SH-SY5Y (cell line): ENCODE data around the gene NCBP2.

ENCODE experiments used
- GATA2 ChIP-seq: IDR thresholded peaks from 2 replicates; pipeline ENCODE4 v1.6.1; 2011; ENCODE audit warnings: mild to moderate bottlenecking, low read depth, low read length
- GATA3 ChIP-seq: IDR thresholded peaks from 2 replicates; pipeline ENCODE4 v1.6.1; 2011; ENCODE audit warnings: low read depth, mild to moderate bottlenecking, low read length, moderate library complexity

Gene NCBP2

DNA sequence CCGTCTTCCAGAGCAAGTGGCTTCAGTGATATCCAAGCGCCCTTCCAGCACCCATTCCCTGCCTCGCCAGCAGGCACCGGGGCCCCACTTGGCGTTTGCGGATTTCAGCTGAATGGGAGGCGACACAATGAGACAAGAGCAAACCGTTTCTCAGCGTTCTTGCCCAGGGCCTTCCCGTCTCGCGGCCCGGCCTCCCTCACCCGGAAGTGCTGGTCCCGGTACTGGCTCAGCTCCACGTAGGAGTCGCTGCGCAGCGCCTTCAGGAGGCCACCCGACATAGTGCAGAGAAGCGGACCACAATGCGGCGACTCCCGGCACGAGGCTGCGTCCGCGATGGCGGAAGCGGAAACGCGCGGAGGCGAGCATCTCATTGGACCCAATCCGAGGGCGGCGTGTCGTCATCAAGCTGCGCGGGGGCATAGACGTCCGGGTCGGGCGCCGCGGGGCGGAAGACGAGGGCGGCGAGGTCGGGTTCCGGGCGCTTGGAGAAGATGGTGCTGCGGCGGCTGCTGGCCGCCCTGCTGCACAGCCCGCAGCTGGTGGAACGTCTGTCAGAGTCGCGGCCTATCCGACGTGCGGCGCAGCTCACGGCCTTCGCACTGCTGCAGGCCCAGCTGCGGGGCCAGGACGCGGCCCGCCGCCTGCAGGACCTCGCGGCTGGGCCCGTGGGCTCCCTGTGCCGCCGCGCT lies at the start of gene NCBP2:
TSS of gene NCBP2 (minus strand) at position 303 of the 689 bp plus-strand sequence. CDS start at position 278, 25 bp downstream.
- TF ChIP-seq GATA2 = no peak; the same call in 1 of the 2 replicates
- TF ChIP-seq GATA3 = no peak

DNA sequence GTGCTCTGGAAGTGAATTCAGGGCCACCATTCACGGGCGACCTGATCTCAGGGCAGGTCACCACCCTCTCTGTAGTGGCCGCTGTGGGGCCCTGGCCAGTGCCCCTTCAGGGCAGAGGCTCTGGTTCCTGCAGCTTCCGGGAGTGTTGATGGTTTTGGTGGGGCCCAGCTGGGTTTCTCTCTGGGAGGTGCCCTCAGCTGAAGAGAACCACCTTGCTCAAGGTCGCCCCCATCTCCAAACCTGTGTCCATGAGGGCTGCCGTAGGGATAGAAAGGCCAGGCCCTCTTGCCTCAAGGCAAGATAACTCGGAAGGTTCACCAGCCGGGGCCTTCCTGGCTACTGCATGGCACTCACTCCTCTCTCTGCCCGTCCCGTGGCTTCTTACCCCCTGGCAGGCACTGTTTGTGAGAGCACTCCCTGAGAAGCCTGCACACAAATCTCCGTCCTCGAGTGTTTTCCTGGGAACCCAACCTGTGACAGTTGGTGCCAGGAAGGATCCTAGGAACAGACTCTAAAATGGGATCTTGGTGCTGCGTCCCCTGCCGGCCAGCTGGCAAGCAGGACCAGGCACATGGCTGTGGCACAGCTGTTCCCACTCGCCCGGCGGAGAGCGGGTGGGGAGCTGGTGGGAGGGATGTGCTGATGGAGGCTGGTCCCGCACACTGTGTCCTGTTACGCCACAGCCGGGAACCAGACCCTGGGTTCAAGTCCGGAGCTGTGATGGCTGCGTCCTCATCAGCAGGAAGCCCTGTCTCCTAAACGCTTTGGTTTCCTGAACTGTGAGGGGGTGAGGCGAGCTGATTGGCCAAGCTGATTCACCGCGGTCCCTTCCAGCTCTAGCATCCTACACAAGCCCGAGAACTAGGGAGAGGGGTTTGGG lies 49.5 kb upstream of the NCBP2 start:
- TF ChIP-seq GATA3 = no peak

DNA sequence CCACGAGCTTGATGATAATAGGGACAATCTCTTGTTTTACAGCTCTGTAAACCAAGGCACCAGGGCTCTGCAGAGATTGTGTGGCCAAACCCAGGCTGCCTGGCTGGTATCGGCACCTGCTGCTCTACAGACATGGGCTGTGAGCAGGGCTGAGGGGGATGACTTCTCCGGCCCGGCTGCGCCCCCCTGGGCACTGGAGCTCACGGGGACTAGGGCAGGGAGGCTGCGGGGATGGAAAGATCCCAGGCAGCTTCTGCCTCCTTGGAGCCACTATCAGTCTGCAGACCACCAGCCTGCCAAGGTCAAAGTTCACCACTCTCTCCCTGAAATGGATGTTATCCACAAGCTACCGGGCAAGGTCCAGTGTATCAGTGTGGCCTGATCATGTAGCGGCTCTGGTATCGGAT lies 48.3 kb upstream of the NCBP2 start:
- no peak for TF ChIP-seq GATA2
- TF ChIP-seq GATA3 = no peak

DNA sequence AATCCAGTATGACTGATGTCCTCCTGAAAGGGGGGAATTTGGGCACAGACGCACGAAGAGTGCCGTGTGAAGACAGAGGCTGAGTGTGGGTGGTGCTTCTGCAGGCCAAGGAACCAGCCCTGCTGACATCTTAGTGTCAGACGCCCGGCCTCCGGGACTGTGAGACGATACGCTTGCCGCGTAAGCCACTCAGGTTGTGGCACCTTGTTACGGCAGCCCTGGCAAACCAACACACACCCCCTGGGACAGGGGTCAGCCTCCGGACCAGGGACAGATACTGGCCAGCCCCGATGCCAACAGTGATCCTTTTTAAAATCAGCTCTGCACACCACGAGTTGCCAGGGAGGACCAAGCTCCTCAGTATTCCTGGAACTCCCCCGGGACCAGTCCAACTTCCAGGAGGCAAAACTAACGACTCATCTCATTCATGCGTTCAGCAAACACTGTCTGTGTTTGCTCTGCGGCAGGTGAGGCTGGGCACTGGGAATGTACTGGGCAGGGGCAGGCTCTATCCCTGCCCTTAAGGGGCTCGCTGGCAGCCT lies 47.5 kb upstream of the NCBP2 start:
- TF ChIP-seq GATA2 (no peak), GATA3 (no peak)

DNA sequence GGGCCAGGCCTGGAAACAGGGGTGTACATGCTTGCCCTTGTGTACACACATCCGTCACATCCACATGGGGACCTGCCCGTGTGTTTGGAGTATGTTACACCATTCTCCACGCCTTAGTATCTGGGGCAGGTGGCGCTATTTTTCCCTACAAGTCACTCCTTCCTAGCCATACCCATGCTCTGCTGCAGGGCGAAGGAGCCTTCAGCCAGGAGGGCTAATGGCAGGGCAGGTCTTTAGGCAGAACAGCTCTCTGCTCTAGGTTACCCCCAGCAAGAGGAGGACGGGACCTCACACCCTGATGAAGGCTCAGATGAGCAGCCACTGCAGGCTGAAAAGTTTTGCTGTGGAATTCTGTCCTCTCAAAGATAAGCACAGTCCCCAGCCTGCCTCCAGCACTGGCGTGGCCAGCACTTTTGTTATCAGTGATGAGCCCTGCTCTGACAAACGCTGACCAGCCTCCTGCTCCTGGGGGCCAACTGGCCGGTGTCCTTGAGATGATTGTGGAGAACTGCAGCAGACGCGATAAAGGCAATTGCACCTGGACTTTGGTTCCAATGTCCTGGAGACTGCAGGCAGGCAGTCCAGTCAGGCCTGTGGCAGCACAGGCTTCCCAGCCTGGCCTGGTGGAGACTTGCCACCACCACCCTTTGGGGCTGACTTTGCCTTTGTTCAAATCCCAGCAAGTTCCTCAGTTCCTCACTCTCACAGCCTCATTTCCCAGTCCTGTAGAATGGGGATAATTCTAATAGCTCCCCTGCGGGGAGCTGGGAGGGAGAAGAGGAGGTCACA lies 46.1 kb upstream of the NCBP2 start:
- TF ChIP-seq GATA3 = no peak
- no peak for TF ChIP-seq GATA2

DNA sequence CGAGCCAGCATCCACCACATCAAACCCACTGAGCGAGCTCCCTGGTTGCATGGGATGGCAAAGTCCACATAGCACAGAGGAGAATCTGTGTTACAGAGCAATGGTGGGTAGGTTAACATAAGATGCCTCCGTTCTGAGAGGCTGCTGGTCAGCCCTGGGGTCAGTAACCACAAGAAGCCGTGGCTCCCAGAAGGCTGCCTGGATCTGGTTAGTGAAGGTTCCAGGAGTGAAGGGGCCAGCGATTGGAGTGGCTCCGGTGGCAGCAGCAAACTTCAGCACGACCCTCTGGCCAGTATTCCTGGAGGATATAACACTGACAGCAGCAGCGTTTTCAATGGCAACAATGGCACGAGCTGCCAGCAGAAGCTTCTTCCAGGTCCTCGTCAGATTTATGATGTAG lies 44.7 kb upstream of the NCBP2 start:
- TF ChIP-seq GATA2 (no peak), GATA3 (no peak)

DNA sequence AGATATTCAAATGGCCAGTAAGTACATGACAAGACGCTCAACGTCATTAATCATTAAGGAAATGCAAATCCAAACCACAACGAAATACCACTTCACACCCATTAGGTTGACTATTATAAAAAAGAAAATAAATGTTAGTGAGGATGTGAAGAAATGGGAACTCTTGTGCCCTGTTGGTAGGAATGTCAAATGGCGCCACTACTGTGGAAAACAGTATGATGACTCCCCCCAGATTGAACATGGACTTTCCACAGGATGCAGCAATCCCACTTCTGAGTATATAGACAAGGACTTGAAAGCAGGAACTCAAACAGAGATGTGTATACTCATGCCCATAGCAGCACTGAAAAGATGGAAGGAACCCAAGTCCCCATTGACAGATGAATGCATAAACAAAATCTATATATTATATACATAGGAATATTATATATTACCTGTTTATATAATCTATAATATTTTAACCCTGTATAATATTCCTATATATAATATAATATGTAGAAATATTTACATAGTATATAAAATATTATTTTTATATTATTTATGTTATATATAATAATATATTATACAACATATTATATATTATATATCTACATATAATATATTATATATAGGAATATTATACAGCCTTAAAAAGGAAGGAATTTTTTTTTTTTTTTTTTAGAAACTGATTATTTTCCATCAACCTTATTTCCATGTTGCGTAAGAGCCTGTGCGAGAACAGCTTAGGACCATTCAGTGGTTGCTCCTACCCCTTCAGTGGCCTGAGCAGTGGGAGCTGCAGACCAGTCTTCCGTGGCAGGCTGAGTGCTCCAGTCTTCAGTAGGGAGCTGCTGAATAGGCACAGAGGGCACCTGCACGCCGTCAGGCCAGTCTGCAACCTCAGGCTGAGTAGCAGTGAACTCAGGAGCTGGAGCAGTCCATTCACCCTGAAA lies 43.9 kb upstream of the NCBP2 start:
- TF ChIP-seq GATA3 = no peak
- TF ChIP-seq GATA2 = no peak

DNA sequence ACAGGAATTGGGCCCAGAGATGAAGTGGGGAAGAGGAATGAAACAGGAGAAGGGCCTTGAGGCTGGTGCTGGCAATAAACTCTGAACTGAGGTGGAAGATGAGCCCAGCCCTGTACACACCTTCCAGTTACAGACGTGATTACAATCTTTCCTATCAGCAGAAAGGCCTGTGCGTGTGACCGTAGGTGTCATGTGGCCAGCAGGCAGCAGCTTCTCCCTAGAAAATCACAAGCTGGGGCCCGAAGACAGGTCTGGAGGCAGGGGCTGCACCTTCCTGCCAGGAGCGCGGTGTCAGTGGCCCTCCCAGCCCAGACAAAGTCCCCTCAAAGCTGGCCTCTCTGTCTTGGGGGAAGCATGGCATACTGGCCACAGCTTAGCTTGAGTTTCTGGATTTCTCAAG lies 43.0 kb upstream of the NCBP2 start:
- TF ChIP-seq GATA3 (no peak), GATA2 (no peak)

DNA sequence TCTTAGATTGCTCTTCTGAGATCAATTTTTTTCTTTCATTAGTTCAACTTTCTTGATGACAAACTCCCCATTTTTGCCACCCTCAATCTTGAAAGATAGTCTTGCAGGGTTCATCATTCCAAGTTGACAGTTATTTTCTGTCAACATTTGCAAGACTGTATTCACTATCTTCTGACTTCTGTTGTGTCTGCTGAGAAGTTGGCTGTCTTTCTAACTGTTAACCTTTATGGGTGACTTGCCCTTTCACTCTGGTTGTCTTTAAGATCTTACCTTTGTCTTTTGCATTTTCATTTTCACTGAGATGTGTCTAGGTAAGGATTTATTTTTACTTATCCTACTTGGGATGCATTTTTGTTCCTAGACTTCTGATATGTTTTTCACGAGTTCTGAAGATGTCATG lies 40.9 kb upstream of the NCBP2 start:
- TF ChIP-seq GATA3 (no peak), GATA2 (no peak)

DNA sequence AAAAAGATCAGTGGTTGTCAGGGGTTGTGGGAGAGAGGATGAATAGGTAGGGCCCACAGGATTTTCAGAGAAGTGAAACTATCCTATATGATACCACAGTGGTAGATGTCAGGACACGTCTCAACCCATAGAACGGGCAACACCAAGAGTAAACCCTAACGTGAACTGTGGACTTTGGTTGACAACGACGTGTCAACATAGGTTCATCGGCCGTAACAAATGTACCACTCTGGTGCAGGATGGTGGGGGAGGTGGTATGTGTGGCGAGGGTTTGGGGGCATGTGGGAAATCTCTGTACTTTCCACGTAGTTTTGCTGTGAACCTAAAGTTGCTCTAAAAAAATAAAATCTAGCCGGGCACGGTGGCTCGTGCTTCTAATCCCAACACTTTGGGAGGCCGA lies 39.3 kb upstream of the NCBP2 start:
- TF ChIP-seq GATA2 (no peak), GATA3 (no peak)

DNA sequence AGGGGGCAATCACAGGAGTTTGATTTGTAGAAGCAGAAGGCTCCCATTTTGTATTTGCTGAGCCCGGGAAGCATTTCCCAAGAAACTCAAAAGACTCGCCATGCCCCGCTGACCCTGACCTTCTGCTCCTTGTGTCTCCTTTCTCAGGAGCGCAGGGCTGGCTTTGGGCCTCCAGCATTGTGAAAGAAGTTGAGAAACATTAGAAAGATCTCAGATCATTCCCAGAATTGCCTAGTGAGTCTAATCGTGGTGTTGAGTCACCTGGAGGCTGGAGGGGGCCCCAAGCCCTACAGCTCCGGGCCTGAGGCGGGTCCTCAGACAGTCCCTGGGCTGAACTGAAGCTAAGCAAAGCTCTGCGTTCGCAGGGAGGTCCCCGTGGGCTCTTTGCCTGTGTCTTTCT lies 37.2 kb upstream of the NCBP2 start:
- TF ChIP-seq GATA3 (no peak), GATA2 (no peak)

DNA sequence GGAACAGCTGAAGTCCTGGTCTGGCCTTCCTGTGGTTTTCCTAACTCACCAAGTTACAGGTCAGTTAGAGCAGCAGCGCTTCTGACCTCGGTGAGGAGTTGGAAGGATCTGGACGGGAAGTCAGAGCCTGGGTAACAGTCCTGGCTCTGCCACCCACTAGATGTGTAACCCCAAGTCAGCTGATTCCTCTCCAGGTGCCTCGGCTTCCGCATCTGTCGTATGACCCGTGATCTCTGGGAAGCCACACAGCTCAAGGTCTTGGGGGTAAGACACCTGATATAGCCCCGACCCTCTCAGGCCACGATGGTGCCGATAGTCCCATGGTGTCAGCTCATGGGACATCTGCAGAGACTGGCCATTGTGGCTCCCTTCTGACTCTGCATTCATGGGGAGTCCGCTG lies 34.6 kb upstream of the NCBP2 start:
- TF ChIP-seq GATA3 (no peak), GATA2 (no peak)

DNA sequence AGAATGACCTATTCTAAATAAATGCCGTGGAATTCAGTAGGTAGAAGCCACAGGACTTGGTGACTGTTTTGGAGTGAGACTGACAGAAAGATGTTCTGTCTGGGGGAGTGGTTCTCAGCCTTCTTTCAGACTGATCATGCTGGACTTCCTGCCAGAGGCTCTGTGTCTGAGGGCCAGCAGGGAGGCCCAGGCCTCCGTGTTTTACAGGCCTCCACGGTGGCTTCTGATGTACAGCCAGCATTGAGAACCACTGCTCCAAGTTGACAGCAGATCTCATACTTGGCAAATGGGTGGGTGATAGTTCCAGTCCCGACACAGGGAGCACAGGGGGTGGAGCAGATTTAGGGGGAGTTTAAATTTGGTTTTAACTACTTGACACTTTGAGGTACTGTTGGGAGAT lies 33.0 kb upstream of the NCBP2 start:
- no peak for TF ChIP-seq GATA2
- no peak for TF ChIP-seq GATA3
